Prostate gland (tissue), 2 donors: ENCODE measurements around the gene IRF9.

Source experiments
- POLR2A ChIP-seq: fragments of 450-650 bp; IDR thresholded peaks from one replicate; pipeline ENCODE4 v1.6.1; 2016; ENCODE audit warnings: antibody characterized with exemption, mild to moderate bottlenecking
- TF ChIP-seq, protein P1 (sequence below), 4 experiments: fragments of 200-600 bp in 2 of 4; fragments of 450-650 bp in 2 of 4; sonication (generic) in 2 of 4; IDR thresholded peaks; 1 replicate in 3 of 4; 2 replicates in 1 of 4; pipeline ENCODE4 v1.5.1; 2016 to 2019; ENCODE audit warnings: antibody characterized with exemption in 4 of 4, mild to moderate bottlenecking in 2 of 4, moderate library complexity in 2 of 4

DNA sequence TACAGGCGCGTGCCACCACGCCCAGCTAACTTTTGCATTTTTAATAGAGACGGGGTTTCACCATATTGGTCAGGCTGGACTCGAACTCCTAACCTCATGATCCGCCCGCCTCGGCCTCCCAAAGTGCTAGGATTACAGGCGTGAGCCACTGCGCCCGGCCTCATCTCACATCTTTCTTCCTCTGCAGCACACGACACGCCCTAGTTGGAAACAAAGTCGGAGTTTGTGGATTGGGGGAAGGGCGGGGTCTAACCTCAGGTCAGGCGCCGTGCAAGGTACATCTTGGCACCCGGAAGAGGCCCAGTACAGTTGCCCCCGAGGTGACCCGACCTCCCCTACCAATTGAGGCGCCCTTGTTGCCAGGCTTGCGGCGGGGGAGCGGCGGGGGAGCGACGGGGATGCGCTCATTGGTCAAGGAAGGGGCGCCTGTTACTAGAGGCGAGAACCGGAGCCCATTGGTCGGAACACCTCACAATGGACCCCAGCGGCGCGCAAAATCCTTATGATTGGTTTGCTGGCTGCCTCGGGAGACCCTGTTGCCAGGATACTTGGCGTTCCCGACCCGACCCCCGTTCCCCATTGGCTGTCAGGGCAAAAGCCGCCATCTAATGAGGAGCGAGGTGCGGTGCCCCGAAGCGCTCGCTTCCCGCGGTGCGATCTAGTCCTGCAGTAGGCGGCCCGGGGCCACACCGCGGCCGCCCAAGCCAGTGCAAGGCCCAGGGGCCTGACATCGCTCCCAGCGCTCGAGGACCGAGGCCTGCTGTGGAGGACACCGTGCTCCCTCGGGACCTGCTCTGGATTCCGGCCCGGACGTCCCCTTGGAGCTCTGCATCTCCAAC lies 10.6 kb downstream of the IRF9 start, which contains the start of gene REC8:
- TF ChIP-seq, protein P1, sequence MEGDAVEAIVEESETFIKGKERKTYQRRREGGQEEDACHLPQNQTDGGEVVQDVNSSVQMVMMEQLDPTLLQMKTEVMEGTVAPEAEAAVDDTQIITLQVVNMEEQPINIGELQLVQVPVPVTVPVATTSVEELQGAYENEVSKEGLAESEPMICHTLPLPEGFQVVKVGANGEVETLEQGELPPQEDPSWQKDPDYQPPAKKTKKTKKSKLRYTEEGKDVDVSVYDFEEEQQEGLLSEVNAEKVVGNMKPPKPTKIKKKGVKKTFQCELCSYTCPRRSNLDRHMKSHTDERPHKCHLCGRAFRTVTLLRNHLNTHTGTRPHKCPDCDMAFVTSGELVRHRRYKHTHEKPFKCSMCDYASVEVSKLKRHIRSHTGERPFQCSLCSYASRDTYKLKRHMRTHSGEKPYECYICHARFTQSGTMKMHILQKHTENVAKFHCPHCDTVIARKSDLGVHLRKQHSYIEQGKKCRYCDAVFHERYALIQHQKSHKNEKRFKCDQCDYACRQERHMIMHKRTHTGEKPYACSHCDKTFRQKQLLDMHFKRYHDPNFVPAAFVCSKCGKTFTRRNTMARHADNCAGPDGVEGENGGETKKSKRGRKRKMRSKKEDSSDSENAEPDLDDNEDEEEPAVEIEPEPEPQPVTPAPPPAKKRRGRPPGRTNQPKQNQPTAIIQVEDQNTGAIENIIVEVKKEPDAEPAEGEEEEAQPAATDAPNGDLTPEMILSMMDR (IDR thresholded peaks at IDR 0.05): peak in 1 of 4 experiments; percentile 6
- TF ChIP-seq POLR2A: peak; percentile 8
